Stimulated activated CD4-positive, alpha-beta T cell treated with anti-CD3 and anti-CD28 coated beads, Interleukin-2, amount 100 ng/mL, for 48 hours (primary cell): ENCODE data around the gene USP35.
"Not testable (repeated sequence)": the region's sequence is repeated elsewhere in the genome, so short reads cannot be mapped to it uniquely, and the experiment has no call there.

Experiments used
- DNase-seq, 2 donors: peaks; one replicate each; pipeline ENCODE4 v3.0.0-alpha.2; 2020

USP35 gene

DNA sequence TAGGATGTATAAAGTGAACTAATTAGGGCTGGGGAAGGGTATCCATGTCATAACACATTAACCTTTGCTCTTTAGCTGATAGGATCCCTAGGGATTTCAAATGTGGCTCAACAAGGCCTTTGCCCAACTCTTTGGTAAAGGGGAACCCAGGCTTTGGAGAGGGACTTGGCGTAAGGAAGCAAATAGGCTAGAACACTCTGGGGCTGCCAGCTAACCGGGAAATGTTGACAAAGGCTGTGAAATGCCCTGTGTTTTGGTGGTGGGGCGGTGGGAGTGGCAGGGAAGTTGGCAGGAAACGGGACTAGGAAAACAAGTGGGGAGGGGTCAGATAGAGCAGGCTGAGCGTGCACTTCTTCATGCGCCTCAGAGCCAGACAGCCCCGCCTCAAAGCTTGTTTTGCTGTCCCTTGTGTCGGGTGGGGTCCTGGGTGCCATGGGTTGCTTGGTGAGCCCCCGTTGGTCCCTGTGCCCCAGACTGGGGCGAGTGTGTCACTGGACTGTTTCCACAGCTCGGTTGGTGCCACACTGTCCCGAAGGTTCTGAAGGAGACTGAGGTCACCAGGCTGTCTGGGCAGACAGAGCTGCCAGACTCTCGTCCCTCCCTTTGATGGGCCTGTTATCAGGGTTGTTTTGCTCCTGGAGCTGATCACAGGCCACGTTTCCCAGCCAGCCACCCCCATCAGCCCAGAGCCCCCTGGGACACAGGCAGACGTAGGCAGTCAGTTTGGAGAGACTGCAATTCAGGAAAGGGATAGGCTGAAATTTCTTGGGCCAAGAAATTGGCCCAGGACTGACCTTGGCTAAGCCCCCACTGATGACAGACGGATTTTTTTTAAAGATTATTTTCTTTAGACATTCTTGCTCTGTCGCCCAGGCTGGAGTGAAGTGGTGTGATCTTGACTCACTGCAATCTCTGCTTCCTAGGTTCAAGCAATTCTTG is 19.9 kb upstream of the USP35 start:
- no peak for DNase-seq

GRCh38 chr11:78170413-78170812 is 18.3 kb upstream of the USP35 start:
- no peak for DNase-seq

DNA sequence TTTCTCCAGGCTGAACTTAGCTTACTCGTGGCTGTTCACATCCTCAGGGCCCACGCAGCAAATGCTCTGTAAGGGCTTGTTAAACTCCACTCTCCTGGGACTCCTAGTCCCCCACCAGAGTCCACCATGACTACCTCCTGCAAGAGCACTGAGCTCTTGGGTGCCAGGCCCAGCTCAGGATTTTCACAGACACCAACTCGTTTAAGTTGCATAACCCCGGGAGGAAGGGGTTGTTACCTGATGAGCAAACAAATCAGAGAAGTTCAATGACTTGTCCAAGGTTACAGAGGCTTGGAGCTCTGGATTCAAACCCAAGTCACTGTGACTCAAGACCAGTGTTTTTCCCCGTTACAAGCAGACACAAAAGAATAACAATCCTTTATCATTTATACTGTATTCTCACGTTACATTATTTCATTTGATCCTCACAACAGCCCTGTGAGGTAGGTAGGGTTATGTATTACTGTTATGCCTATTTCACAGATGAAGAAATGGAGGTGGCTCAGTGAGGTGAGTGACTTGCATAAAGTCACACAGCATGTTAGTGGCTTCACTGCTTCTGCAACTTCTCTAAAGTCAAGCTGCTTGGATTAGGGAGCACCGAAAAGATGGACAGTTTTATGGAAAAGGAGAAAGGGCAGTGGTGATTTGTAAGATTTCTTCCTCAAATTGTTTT is 17.7 kb upstream of the USP35 start:
- no peak for DNase-seq

- DNase-seq = no peak
Measured at GRCh38 chr11:78171951-78172350, 16.8 kb upstream of the USP35 start.

- not testable (repeated sequence) for DNase-seq
Measured at GRCh38 chr11:78175862-78176261, 12.9 kb upstream of the USP35 start.

- DNase-seq = no peak
Measured at GRCh38 chr11:78176605-78177141, 12.0 kb upstream of the USP35 start.

GRCh38 chr11:78177216-78177615 is 11.5 kb upstream of the USP35 start:
- no peak for DNase-seq

- no peak for DNase-seq
Measured at GRCh38 chr11:78179459-78180071, 9.2 kb upstream of the USP35 start.

- DNase-seq = no peak
Measured at GRCh38 chr11:78180751-78181150, 8.0 kb upstream of the USP35 start.

DNA sequence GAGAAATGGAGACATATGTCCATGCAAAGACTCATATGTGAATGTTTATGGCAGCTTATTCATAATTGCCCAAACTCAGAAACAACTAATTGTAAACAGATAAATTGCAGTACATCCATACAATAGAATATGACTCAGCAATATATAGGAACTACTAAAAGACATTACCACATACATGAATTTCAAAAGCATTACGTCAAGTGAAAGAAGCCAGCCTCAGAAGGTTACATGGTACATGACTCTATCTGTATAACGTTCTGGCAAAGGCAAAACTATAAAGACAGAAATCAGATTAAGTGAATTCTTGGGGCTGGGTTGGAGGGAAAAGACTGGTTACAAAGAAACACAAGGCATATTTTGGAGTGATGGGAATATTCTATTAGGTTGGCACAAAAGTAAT is 7.5 kb upstream of the USP35 start:
- DNase-seq = no peak

- DNase-seq = peak; percentile 54 to 69
Measured at GRCh38 chr11:78187366-78188285, 1.1 kb upstream of the USP35 start.

GRCh38 chr11:78189174-78189724 is 530 bp downstream of the USP35 start:
- DNase-seq = no peak

GRCh38 chr11:78189851-78190250 is 1.1 kb downstream of the USP35 start:
- no peak for DNase-seq

DNA sequence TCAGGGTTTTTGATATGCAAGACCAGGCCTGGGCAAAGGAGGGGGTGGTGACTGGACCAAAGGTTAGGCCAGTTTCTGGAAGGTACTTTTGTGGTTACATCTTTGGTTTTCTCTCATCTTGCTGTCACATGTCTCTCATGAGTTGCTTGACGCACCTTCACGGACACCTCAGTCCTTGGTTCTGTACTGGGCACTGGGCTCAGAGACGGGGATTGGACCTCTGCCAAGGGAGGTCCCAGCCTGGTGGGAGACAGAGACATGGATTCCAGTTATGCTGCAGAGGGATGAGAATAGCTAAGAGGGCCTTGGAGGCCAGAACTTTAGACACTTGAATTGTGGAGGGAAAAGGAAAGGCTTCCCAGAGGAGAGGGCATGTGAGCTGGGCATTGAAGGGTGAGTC is 1.7 kb downstream of the USP35 start:
- DNase-seq = no peak

DNA sequence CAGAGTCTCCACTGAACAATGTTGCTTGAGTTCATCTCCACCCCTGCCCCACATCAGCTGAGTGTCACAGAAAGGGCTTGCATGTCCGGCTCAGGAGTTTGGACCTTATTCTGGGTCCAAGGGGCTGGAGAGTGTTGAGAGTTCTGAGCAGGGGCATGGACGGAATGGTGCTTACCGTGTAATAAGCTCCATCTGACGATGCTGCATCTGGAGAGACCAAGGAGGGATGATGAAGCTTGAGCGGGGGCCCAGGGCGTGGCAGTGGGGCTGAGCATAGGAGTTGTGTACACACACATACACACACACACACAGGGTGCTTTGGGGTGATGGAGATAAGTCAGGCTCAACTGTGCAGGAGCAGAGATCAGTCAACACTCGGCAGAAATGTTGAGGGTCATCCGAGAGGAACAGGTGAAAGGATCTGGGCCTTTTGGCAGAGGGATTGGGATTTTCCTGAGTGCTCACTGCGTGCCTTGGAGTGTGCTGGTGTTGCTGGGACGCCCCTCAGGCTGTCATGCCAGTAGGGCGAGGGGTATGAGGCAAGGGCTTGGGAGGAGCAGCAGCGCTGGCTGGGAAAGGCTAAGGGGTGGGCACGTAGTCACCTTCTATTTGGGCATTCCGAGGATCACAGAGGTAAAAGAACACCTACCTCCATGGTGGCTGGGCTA is 2.3 kb downstream of the USP35 start:
- no peak for DNase-seq

DNA sequence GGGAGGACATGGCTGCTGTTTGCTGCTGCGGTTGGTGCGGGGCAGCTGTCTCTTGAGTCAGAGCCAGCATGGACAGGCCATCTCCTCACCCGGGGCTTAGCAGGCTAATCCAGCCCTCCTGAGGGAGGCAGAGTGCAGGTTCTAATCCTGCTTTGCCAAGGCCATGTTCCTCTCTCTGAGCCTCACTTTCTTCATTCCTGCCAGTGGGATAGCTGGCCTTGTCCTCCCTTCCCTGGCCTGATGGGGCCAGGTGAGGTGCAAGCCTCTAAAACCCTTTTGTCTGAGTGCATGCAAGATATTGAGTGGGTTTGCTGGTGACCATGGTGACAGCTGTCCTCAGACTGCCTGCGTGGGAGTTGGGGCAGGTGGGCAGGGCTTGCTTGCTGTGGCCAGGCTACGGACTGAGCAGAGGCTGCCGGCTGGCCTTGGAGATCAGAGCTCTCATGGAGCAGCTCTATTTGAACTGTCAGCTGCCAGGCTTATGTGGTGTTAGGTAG is 3.6 kb downstream of the USP35 start:
- no peak for DNase-seq

- DNase-seq = no peak
Measured at GRCh38 chr11:78192911-78193351, 4.2 kb downstream of the USP35 start.

GRCh38 chr11:78193806-78194205 is 5.1 kb downstream of the USP35 start:
- DNase-seq = no peak

GRCh38 chr11:78194490-78194889 is 5.8 kb downstream of the USP35 start:
- no peak for DNase-seq

DNA sequence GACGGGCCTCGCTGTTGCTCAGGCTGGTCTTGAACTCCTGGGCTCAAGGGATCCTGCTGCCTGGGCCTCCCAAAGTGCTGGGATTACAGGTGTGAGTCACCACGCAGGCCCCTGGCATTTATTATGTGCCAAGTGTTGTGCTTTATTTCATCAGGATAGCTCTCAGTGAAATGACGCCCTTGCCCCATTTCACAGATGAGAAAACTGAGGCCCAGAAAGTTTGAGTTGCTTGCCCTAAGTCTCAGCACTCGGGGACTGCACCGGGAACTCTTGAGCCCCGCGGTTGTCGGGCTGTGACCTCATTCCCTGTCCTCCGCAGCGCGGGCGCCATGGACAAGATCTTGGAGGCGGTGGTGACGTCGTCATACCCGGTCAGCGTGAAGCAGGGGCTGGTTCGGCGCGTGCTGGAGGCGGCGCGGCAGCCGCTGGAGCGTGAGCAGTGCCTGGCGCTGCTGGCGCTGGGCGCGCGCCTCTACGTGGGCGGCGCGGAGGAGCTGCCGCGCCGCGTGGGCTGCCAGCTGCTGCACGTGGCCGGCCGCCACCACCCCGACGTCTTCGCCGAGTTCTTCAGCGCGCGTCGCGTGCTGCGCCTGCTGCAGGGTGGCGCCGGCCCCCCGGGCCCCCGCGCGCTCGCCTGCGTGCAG is 7.3 kb downstream of the USP35 start:
- no peak for DNase-seq

GRCh38 chr11:78196661-78197091 is 8.0 kb downstream of the USP35 start:
- no peak for DNase-seq
